H1 (cell line): ENCODE data around the gene UMAD1. TPM values are rescaled to one million over a fixed set of nuclear protein-coding genes. Genes with fewer than 3 reads are reported as not detected.

Source experiments
- KDM5A ChIP-seq: fragments of 200-600 bp; IDR thresholded peaks from 2 replicates; pipeline ENCODE4 v1.7.1; 2012; ENCODE audit warnings: mild to moderate bottlenecking, low read length, inconsistent platforms, mixed read lengths
- RNF2 ChIP-seq: fragments of 200-900, 300-1000 bp; sonication (generic); IDR thresholded peaks from 2 replicates; pipeline ENCODE4 v1.7.1; 2016; ENCODE audit warnings: borderline replicate concordance, low read depth, mild to moderate bottlenecking, antibody characterized with exemption, low read length; ENCODE audit not compliant: poor library complexity, severe bottlenecking; ENCODE audit errors: missing control alignments
- polyA plus RNA-seq, 7 experiments: library from polyadenylated mRNA; depleted of rRNA in 3 of 7; stranded (reverse) in 5 of 7; unstranded in 2 of 7; fragments of >200 nt in 5 of 7; fragments of 200-250 nt in 2 of 7; gene quantifications; 1 replicate in 5 of 7; 2 replicates in 1 of 7; 4 replicates in 1 of 7; pipeline versions ENCODE4 v1.2.1 to v1.2.3, GENCODE V29; 2011 to 2013; ENCODE audit warnings: missing spikeins in 2 of 7, mixed read lengths in 2 of 7
- total RNA-seq: library from RNA; stranded (reverse); fragmentation: NEBNext Ultra II Directional; extraction: Animal tissue kit (Norgen Biotek cat#: 25700); gene quantifications from 2 replicates; pipeline ENCODE4 v1.2.1, GENCODE V29; 2021

Gene UMAD1
- total and polyA plus RNA-seq, 2 of the 8 experiments (the other 6 are each of a cell fraction or from before 2014, with no cell fraction given) = 10.4 to 12.3 TPM

- TF ChIP-seq RNF2 (no peak), KDM5A (no peak)
These were observed 278.3 kb downstream of the UMAD1 start (continued) for GRCh38 chr7:7918736-7919448.
